ENCODE measurements around the gene UBE2H.

- TF ChIP-seq SP1 (IDR thresholded peaks at IDR 0.05) (no peak), TARDBP (IDR thresholded peaks at IDR 0.05) (no peak), BHLHE40 (IDR thresholded peaks at IDR 0.05; ENCODE audit: borderline replicate concordance) (no peak), ARNT (IDR thresholded peaks at IDR 0.05) (no peak), FOXA1 (IDR thresholded peaks at IDR 0.05) (no peak), ZNF384 (IDR thresholded peaks at IDR 0.05) (no peak), ELF4 (IDR thresholded peaks at IDR 0.05) (no peak), SUZ12 (IDR thresholded peaks at IDR 0.05) (no peak), LEF1 (IDR thresholded peaks at IDR 0.05; ENCODE audit: borderline replicate concordance) (no peak), HDGF (IDR thresholded peaks at IDR 0.05; ENCODE audit: borderline replicate concordance) (no peak), FOXM1 (IDR thresholded peaks at IDR 0.05; ENCODE audit: borderline replicate concordance) (no peak)
- TF ChIP-seq, protein P1, sequence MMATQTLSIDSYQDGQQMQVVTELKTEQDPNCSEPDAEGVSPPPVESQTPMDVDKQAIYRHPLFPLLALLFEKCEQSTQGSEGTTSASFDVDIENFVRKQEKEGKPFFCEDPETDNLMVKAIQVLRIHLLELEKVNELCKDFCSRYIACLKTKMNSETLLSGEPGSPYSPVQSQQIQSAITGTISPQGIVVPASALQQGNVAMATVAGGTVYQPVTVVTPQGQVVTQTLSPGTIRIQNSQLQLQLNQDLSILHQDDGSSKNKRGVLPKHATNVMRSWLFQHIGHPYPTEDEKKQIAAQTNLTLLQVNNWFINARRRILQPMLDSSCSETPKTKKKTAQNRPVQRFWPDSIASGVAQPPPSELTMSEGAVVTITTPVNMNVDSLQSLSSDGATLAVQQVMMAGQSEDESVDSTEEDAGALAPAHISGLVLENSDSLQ (IDR thresholded peaks at IDR 0.05): no peak
Observed at GRCh38 chr7:129946282-129946681, 6.5 kb downstream of the UBE2H start.
